ENCODE results near the gene IGSF11.
"Not testable (repeated sequence)": the region's sequence is repeated elsewhere in the genome, so short reads cannot be mapped to it uniquely, and the experiment has no call there.

IGSF11 gene

DNA sequence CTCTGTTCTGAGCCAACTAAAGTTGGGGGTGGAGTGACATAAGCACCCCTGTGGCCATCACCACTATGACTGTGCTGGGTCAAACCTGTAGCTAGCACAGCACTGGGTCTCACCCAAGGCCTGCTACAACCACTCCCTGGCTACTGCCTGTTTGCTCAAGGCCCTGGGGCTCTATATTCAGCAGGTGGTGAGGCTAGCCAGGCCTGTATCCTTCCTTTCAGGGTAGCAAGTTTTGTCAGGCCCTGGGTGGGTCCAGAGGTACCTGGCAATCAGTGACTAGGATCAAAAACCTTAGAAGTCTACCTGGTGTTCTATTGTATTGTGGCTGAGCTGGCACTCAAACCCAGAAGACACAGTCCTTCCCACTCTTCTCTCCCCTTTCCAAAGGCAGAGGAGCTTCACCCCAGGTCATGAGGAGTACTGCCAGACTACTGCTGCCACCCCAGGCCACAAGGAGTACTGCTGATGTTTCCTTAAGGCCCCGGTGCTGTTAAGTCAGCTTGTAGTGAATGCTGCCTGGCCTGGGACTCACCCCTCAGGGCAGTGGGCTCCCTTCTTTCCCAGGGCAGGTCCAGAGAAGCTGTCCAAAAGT lies 170.8 kb downstream of the IGSF11 start:
- no peak for DNase-seq

GRCh38 chr3:118859950-118860349 lies 174.7 kb downstream of the IGSF11 start:
- no peak for DNase-seq

DNA sequence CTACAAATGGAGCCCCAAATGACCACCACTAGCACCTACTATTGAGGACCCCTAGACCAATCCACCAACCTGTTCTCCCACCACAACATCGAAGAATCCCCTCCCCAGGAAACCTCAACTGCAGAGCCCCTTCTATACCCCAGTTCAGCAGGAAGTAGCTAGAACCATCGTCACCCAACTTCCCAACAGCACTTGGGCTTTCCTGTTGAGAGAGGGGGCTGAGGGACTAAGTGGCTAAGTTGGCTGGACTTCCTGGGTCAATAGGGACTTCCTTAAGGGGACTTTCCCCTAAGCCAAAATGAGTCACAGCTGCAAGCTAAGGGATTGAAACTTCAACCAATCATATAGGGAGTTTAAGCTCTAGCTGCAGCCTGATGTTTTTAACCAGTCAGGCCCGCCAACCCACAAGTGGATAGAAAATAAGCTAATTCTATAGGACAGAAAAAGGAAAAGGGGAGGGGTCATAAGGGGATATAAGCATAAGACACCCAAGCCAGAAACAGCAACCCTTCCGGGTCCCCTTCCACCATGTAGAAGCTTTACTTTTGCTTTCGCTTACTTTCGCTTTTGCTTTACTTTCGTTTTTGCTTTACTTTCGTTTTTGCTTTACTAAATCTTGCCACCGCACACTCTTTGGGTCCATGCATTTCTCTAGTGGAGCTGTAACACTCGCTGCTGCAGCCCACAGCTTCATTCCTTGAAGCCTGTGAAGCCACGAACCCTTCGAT lies 183.0 kb downstream of the IGSF11 start:
- not testable (repeated sequence) for DNase-seq

DNA sequence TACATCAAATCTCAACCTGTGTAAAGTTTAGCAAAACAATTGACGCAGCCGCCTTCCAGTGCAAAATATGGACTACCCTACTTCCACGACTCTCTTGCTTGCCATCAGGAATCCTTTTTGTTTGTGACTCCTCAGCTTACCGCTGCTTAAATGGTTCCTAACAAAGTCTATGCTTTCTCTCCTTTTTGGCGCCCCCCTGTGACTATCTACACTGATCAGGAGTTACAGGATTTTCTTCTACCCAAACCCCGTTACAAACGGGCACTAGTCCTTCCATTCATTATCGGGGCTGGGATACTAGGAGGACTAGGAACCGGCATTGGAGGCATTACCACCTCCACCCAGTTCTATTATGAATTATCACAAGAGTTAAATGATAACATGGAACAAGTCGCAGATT lies 184.0 kb downstream of the IGSF11 start:
- no peak for DNase-seq

Data from NCI-H1092 treated with DMSO at 0.1 percent for 48 hours (cell line).